ENCODE measurements around the gene MEIS1.

MEIS1 gene

DNA sequence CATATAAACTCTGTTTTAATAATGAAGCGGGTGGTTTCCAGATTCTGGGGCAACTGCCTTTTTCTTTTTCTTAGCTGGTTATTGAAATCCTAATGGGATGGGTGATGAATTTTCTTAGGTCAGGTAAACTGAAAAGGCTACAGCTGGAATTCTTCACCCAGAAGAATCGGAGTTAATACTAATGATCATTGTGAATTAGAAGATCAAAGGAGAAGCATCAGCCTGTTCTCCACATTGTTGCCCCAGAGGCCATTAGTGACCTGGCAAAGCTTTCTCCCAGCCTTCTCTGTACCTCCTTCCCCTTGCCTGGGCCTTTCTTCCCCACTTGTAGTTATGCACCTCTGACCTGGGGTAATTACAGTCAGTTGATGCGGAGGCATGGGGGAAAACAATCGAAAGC, 82.8 kb downstream of the MEIS1 start:
- Histone ChIP-seq H3K9me3 (ENCODE audit: control insufficient read depth, insufficient read depth, low read depth, low read length) (no peaks in the 10 kb centered on the region), H3K36me3 (ENCODE audit: control insufficient read depth, insufficient read depth, low read length) (no peaks in the 10 kb centered on the region), H3K27me3 (ENCODE audit: control insufficient read depth, insufficient read depth, low read length) (no peaks in the 10 kb centered on the region), H3K4me1 (ENCODE audit: control insufficient read depth, insufficient read depth, low read length) (no peaks in the 10 kb centered on the region; the same call in 1 of the 2 replicates), H3K4me3 (ENCODE audit: low read depth, low read length) (no peak overlapping the region), H3K27ac (ENCODE audit: low read depth, low read length) (no peak overlapping the region), H3K9ac (ENCODE audit: low read length) (no peak overlapping the region)

DNA sequence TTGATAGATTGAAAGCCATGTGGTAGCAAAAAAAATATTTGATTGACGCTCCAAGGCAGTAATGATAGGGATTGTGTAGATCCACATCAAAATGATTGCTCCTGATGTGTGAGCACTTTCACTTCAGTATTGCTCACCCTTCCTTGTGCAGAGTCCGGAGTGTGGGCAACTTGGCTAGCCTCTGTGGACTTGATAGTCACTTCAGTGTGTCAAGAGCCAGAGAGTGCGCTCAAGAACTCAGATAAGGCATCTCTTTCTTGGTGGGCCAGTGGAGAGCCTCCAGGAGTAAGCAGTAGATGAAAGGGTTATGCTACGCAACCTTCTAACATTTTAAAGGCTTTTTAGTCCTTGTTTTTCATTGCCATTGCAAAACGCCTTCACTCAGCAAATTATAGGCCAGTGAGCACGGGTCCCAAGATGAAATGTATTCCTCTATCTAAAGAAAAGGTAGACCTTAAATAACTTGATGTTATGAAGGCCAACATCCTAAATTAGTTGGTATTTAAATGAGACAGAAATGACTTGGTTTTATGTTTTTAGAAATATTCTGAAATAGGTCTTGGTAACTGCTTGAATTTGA, 84.4 kb downstream of the MEIS1 start:
- H3K4me3 ChIP-seq (ENCODE audit: low read depth, low read length) = no peak overlapping the region
- no peak overlapping the region for H3K9ac ChIP-seq (ENCODE audit: low read length)
- H3K27ac ChIP-seq (ENCODE audit: low read depth, low read length) = no peak overlapping the region
- no peaks in the 10 kb centered on the region; the same call in 1 of the 2 replicates for H3K4me1 ChIP-seq (ENCODE audit: control insufficient read depth, insufficient read depth, low read length)
- H3K27me3 ChIP-seq (ENCODE audit: control insufficient read depth, insufficient read depth, low read length) = no peaks in the 10 kb centered on the region
- no peaks in the 10 kb centered on the region for H3K9me3 ChIP-seq (ENCODE audit: control insufficient read depth, insufficient read depth, low read depth, low read length)
- no peaks in the 10 kb centered on the region for H3K36me3 ChIP-seq (ENCODE audit: control insufficient read depth, insufficient read depth, low read length)

- Histone ChIP-seq H3K27me3 (ENCODE audit: control insufficient read depth, insufficient read depth, low read length) (no peaks in the 10 kb centered on the region), H3K4me3 (ENCODE audit: low read depth, low read length) (no peak overlapping the region), H3K4me1 (ENCODE audit: control insufficient read depth, insufficient read depth, low read length) (peaks cover 8% of the 10 kb centered on the region), H3K27ac (ENCODE audit: low read depth, low read length) (no peak overlapping the region), H3K36me3 (ENCODE audit: control insufficient read depth, insufficient read depth, low read length) (no peaks in the 10 kb centered on the region), H3K9me3 (ENCODE audit: control insufficient read depth, insufficient read depth, low read depth, low read length) (no peaks in the 10 kb centered on the region), H3K9ac (ENCODE audit: low read length) (no peak overlapping the region)
These were observed 86.5 kb downstream of the MEIS1 start for GRCh38 chr2:66521291-66521922.

DNA sequence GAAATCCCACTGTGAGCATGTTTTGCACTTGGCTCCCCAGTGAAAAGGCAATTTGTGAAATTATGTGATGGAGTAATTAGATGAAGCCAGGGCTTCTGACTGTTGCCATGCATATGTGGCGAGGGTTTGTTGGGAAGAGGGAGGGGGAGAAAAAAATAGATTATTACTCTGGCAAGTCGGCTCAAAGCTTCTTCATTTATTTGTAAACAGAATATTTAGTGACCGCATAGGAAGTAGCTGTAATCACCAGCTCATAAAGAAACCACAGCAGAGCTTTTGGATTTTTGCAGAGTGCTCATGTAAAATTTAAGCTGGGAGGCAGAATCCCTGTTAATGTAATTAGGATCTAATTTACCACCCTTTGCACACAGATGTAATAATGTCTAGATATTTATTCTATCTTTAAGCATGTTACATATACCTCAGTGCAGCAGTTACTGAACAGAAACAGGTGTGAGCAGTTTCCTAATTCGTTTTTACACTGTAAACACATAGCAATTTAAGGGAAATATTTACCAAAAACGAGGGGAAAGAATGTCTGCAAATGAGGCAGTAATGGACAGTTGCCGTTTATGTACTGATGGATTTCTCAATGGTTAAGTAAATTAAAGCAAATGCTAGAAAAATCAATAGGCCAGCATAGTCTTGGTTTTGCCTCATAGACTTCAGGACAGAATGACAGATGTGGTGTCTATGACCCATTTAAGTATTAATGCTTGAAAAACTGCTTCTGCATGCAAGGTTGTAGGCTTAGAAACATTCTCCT, 87.9 kb downstream of the MEIS1 start:
- no peaks in the 10 kb centered on the region for H3K9me3 ChIP-seq (ENCODE audit: control insufficient read depth, insufficient read depth, low read depth, low read length)
- H3K36me3 ChIP-seq (ENCODE audit: control insufficient read depth, insufficient read depth, low read length) = no peaks in the 10 kb centered on the region
- H3K27ac ChIP-seq (ENCODE audit: low read depth, low read length) = no peak overlapping the region
- H3K27me3 ChIP-seq (ENCODE audit: control insufficient read depth, insufficient read depth, low read length) = no peaks in the 10 kb centered on the region
- no peak overlapping the region for H3K9ac ChIP-seq (ENCODE audit: low read length)
- peaks cover 8% of the 10 kb centered on the region for H3K4me1 ChIP-seq (ENCODE audit: control insufficient read depth, insufficient read depth, low read length)
- no peak overlapping the region for H3K4me3 ChIP-seq (ENCODE audit: low read depth, low read length)

DNA sequence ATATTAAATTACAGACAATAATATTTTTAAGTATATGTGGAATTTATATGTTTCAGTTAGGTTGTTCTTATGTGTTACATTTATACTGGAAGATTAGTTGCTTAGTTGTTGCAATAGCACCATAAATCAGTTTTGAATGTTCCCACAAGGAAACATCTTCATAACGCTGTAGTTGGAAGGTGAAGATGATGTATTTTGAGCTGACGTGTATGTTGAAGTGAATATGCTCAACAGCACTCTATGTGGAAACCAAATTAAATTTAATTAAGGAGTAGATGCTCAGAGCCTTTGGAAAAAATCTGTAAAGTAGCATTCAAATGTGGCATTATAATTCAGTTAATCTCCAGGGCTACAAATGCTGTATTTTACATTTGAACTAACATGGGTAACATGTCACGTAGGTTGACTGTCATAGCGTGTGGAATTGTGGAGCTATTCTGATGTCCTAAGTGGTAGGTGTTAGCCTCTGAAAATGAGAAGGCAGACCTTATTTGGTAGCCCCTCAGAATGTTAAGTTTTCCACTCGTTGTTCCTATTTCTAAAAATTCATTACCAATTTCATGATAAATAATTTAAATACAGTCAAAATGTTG, 88.5 kb downstream of the MEIS1 start:
- H3K4me1 ChIP-seq (ENCODE audit: control insufficient read depth, insufficient read depth, low read length) = peaks cover 8% of the 10 kb centered on the region
- H3K27me3 ChIP-seq (ENCODE audit: control insufficient read depth, insufficient read depth, low read length) = no peaks in the 10 kb centered on the region
- no peak overlapping the region for H3K27ac ChIP-seq (ENCODE audit: low read depth, low read length)
- no peak overlapping the region for H3K9ac ChIP-seq (ENCODE audit: low read length)
- no peaks in the 10 kb centered on the region for H3K9me3 ChIP-seq (ENCODE audit: control insufficient read depth, insufficient read depth, low read depth, low read length)
- no peak overlapping the region for H3K4me3 ChIP-seq (ENCODE audit: low read depth, low read length)
- H3K36me3 ChIP-seq (ENCODE audit: control insufficient read depth, insufficient read depth, low read length) = no peaks in the 10 kb centered on the region

DNA sequence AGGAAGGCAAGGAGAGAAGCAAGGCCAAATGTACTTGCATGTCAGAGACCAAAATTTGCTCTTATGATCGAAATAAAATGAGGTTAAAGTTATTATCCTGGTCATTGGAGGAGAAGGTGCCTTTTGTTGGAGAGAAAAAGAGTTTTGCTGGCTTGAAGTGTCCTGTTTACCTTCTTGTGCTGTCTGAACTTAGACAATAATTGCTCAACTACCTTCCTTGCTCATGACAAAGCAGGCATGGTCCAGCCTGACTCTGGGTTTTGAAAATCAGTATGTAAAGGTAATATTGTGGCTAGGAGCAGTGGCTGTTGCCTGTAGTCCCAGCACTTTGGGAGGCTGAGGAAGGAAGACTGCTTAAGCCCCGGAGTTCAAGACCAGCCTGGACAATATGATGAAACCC, 89.1 kb downstream of the MEIS1 start:
- Histone ChIP-seq H3K4me3 (ENCODE audit: low read depth, low read length) (no peak overlapping the region), H3K4me1 (ENCODE audit: control insufficient read depth, insufficient read depth, low read length) (peaks cover 8% of the 10 kb centered on the region), H3K36me3 (ENCODE audit: control insufficient read depth, insufficient read depth, low read length) (no peaks in the 10 kb centered on the region), H3K9ac (ENCODE audit: low read length) (no peak overlapping the region), H3K27me3 (ENCODE audit: control insufficient read depth, insufficient read depth, low read length) (no peaks in the 10 kb centered on the region), H3K9me3 (ENCODE audit: control insufficient read depth, insufficient read depth, low read depth, low read length) (no peaks in the 10 kb centered on the region), H3K27ac (ENCODE audit: low read depth, low read length) (no peak overlapping the region)

DNA sequence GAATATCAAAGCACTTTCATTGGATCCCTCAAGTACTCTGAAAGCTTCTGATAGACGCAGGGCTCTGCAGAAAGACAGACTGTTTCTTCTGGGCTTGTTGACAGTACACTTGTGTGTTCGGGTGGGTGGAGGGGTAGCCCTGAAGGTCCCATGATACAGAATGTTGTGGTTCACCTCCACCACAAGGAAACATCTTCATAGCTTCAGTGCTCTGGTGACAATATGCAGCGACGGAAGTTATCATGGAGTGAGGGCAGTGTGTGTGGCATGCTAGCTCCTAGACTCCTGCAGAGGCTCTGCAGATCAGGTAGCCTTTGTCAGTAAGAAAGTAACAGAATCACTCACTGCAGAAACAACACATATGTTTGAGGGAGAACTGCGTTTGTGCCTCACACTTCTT, 90.7 kb downstream of the MEIS1 start:
- Histone ChIP-seq H3K9me3 (ENCODE audit: control insufficient read depth, insufficient read depth, low read depth, low read length) (no peaks in the 10 kb centered on the region), H3K36me3 (ENCODE audit: control insufficient read depth, insufficient read depth, low read length) (no peaks in the 10 kb centered on the region), H3K4me3 (ENCODE audit: low read depth, low read length) (no peak overlapping the region), H3K27ac (ENCODE audit: low read depth, low read length) (no peak overlapping the region), H3K27me3 (ENCODE audit: control insufficient read depth, insufficient read depth, low read length) (no peaks in the 10 kb centered on the region), H3K4me1 (ENCODE audit: control insufficient read depth, insufficient read depth, low read length) (peaks cover 8% of the 10 kb centered on the region), H3K9ac (ENCODE audit: low read length) (no peak overlapping the region)

GRCh38 chr2:66526180-66526579, 91.3 kb downstream of the MEIS1 start:
- H3K9ac ChIP-seq (ENCODE audit: low read length) = no peak overlapping the region
- no peaks in the 10 kb centered on the region for H3K9me3 ChIP-seq (ENCODE audit: control insufficient read depth, insufficient read depth, low read depth, low read length)
- H3K27ac ChIP-seq (ENCODE audit: low read depth, low read length) = no peak overlapping the region
- H3K27me3 ChIP-seq (ENCODE audit: control insufficient read depth, insufficient read depth, low read length) = no peaks in the 10 kb centered on the region
- H3K36me3 ChIP-seq (ENCODE audit: control insufficient read depth, insufficient read depth, low read length) = no peaks in the 10 kb centered on the region
- no peak overlapping the region for H3K4me3 ChIP-seq (ENCODE audit: low read depth, low read length)
- H3K4me1 ChIP-seq (ENCODE audit: control insufficient read depth, insufficient read depth, low read length) = peaks cover 8% of the 10 kb centered on the region

GRCh38 chr2:66528974-66529724, 94.2 kb downstream of the MEIS1 start:
- Histone ChIP-seq H3K36me3 (ENCODE audit: control insufficient read depth, insufficient read depth, low read length) (no peaks in the 10 kb centered on the region), H3K27me3 (ENCODE audit: control insufficient read depth, insufficient read depth, low read length) (no peaks in the 10 kb centered on the region)

GRCh38 chr2:66530651-66531050, 95.7 kb downstream of the MEIS1 start:
- peaks cover 5% of the 10 kb centered on the region for H3K4me1 ChIP-seq (ENCODE audit: control insufficient read depth, insufficient read depth, low read length)
- no peaks in the 10 kb centered on the region for H3K9me3 ChIP-seq (ENCODE audit: control insufficient read depth, insufficient read depth, low read depth, low read length)
- no peak overlapping the region for H3K27ac ChIP-seq (ENCODE audit: low read depth, low read length)
- no peak overlapping the region for H3K4me3 ChIP-seq (ENCODE audit: low read depth, low read length)
- no peaks in the 10 kb centered on the region for H3K27me3 ChIP-seq (ENCODE audit: control insufficient read depth, insufficient read depth, low read length)
- no peaks in the 10 kb centered on the region for H3K36me3 ChIP-seq (ENCODE audit: control insufficient read depth, insufficient read depth, low read length)
- no peak overlapping the region for H3K9ac ChIP-seq (ENCODE audit: low read length)

More at GRCh38 chr2:66528974-66529724, 94.2 kb downstream of the MEIS1 start:
- no peak overlapping the region for H3K27ac ChIP-seq (ENCODE audit: low read depth, low read length)
- H3K4me1 ChIP-seq (ENCODE audit: control insufficient read depth, insufficient read depth, low read length) = peaks cover 8% of the 10 kb centered on the region
- no peak overlapping the region for H3K4me3 ChIP-seq (ENCODE audit: low read depth, low read length)
- no peak overlapping the region for H3K9ac ChIP-seq (ENCODE audit: low read length)
- H3K9me3 ChIP-seq (ENCODE audit: control insufficient read depth, insufficient read depth, low read depth, low read length) = no peaks in the 10 kb centered on the region
